ENCODE data around the gene ANKRD1. TPM values are rescaled to one million over a fixed set of nuclear protein-coding genes. Genes with fewer than 3 reads are reported as not detected.

ANKRD1 gene
- total and polyA plus RNA-seq, 2 donors (not counting 1 experiment from before 2014, with no cell fraction given): not detected

GRCh38 chr10:90930070-90930837 is 9.4 kb upstream of the ANKRD1 start:
- no peaks in the 10 kb centered on the region for H3K9me3 Mint-ChIP-seq (ENCODE audit: insufficient read depth)
- no peaks in the 10 kb centered on the region for H3K36me3 ChIP-seq (replicated peaks in 1 of 2; ENCODE audit: control extremely low read depth in 1 of 2, control insufficient read depth in 1 of 2, extremely low read depth in 1 of 2, insufficient read depth in 2 of 2, low read length in 1 of 2)
- H3K9me3 ChIP-seq (ENCODE audit: control extremely low read depth in 1 of 3, control insufficient read depth in 2 of 3, insufficient read depth in 1 of 3, low read length in 2 of 3): no peaks in the 10 kb centered on the region
- no peak overlapping the region for H3K4me3 ChIP-seq (ENCODE audit: control extremely low read depth in 1 of 5, extremely low read depth in 1 of 5, insufficient read depth in 1 of 5, low read depth in 2 of 5, low read length in 4 of 5)
- H3K27me3 ChIP-seq (replicated peaks in 1 of 4; ENCODE audit: control extremely low read depth in 1 of 4, control insufficient read depth in 3 of 4, insufficient read depth in 4 of 4, low read length in 3 of 4): no peaks in the 10 kb centered on the region
- no peak overlapping the region for H3K4me3 Mint-ChIP-seq
- ChIA-PET POLR2A (no interaction called here), CTCF (interaction anchor here (1.1 kb wide), 1 partner anchor 18 kb away, joined by 4 read pairs; no protein-coding TSS in a partner anchor)
- intact Hi-C loops (cut with micrococcal nuclease): no loop called here
- H4K20me1 ChIP-seq (ENCODE audit: control insufficient read depth, insufficient read depth, low read length, poor library complexity, severe bottlenecking): no peaks in the 10 kb centered on the region
- no peak for DNase-seq
- H3K27ac ChIP-seq (ENCODE audit: low read length in 2 of 2): no peak overlapping the region
- no peak for TF ChIP-seq EZH2 (IDR thresholded peaks at IDR 0.05; ENCODE audit: borderline replicate concordance, insufficient read depth, low read depth, low read length, poor library complexity, severe bottlenecking)
- TF ChIP-seq, protein P1, sequence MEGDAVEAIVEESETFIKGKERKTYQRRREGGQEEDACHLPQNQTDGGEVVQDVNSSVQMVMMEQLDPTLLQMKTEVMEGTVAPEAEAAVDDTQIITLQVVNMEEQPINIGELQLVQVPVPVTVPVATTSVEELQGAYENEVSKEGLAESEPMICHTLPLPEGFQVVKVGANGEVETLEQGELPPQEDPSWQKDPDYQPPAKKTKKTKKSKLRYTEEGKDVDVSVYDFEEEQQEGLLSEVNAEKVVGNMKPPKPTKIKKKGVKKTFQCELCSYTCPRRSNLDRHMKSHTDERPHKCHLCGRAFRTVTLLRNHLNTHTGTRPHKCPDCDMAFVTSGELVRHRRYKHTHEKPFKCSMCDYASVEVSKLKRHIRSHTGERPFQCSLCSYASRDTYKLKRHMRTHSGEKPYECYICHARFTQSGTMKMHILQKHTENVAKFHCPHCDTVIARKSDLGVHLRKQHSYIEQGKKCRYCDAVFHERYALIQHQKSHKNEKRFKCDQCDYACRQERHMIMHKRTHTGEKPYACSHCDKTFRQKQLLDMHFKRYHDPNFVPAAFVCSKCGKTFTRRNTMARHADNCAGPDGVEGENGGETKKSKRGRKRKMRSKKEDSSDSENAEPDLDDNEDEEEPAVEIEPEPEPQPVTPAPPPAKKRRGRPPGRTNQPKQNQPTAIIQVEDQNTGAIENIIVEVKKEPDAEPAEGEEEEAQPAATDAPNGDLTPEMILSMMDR (IDR thresholded peaks at IDR 0.05): no peak
- H3K4me1 ChIP-seq (ENCODE audit: control insufficient read depth in 2 of 2, insufficient read depth in 2 of 2, low read length in 2 of 2): no peaks in the 10 kb centered on the region
- no peaks in the 10 kb centered on the region for H3K4me1 Mint-ChIP-seq
- no peak overlapping the region for H3K4me2 ChIP-seq (replicated peaks; ENCODE audit: low read depth, low read length, poor library complexity, severe bottlenecking)
- no peak for ATAC-seq (ENCODE audit: low read depth)
- WGBS (ENCODE audit: insufficient coverage): 83% methylated on average over 2 of the region's 5 CpGs
- no peak overlapping the region for H3K9ac ChIP-seq (ENCODE audit: low read length)
- no peak overlapping the region for H2AFZ ChIP-seq (ENCODE audit: insufficient read depth, low read depth, low read length, poor library complexity, severe bottlenecking)
- no peaks in the 10 kb centered on the region for H3K27me3 Mint-ChIP-seq
- H3K79me2 ChIP-seq (ENCODE audit: control insufficient read depth, insufficient read depth, low read length): no peaks in the 10 kb centered on the region
- H3K27ac Mint-ChIP-seq: no peak overlapping the region

DNA sequence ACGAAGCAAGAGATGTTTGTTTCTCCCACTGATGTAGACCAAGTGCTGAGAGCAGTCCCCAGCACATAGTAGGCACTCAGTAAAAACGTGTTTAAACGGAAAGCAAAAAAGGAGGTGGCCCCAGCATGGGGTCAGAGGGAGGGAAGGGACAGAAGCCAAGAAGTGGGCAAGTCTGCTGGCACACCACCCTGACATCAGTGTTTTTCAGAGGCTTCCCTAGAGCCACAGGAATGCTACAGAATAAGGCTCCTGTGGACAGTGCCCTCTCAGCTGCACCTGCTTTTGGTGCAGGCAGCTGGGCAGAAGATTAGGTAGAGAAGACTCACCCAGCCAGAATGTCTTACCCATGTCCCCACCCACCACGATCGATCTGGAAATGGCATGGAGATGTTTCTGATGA is 8.3 kb upstream of the ANKRD1 start:
- intact Hi-C loops (cut with micrococcal nuclease): no loop called here
- H3K9me3 Mint-ChIP-seq (ENCODE audit: insufficient read depth): no peaks in the 10 kb centered on the region
- no peak for ATAC-seq (ENCODE audit: low read depth)

More for the DNA sequence above, 8.3 kb upstream of the ANKRD1 start:
- Histone ChIP-seq H3K27ac (ENCODE audit: low read length in 2 of 2) (no peak overlapping the region), H3K4me2 (replicated peaks; ENCODE audit: low read depth, low read length, poor library complexity, severe bottlenecking) (no peak overlapping the region), H3K27me3 (replicated peaks in 1 of 4; ENCODE audit: control extremely low read depth in 1 of 4, control insufficient read depth in 3 of 4, insufficient read depth in 4 of 4, low read length in 3 of 4) (no peaks in the 10 kb centered on the region), H3K79me2 (ENCODE audit: control insufficient read depth, insufficient read depth, low read length) (no peaks in the 10 kb centered on the region), H4K20me1 (ENCODE audit: control insufficient read depth, insufficient read depth, low read length, poor library complexity, severe bottlenecking) (no peaks in the 10 kb centered on the region), H3K36me3 (replicated peaks in 1 of 2; ENCODE audit: control extremely low read depth in 1 of 2, control insufficient read depth in 1 of 2, extremely low read depth in 1 of 2, insufficient read depth in 2 of 2, low read length in 1 of 2) (no peaks in the 10 kb centered on the region), H3K9me3 (ENCODE audit: control extremely low read depth in 1 of 3, control insufficient read depth in 2 of 3, insufficient read depth in 1 of 3, low read length in 2 of 3) (no peaks in the 10 kb centered on the region), H2AFZ (ENCODE audit: insufficient read depth, low read depth, low read length, poor library complexity, severe bottlenecking) (no peak overlapping the region), H3K9ac (ENCODE audit: low read length) (no peak overlapping the region), H3K4me1 (ENCODE audit: control insufficient read depth in 2 of 2, insufficient read depth in 2 of 2, low read length in 2 of 2) (no peaks in the 10 kb centered on the region), H3K4me3 (ENCODE audit: control extremely low read depth in 1 of 5, extremely low read depth in 1 of 5, insufficient read depth in 1 of 5, low read depth in 2 of 5, low read length in 4 of 5) (no peak overlapping the region)
- Mint-ChIP-seq H3K4me3 (no peak overlapping the region), H3K27me3 (no peaks in the 10 kb centered on the region), H3K27ac (no peak overlapping the region), H3K4me1 (no peaks in the 10 kb centered on the region)
- ChIA-PET CTCF (interaction anchor here (1.1 kb wide), 1 partner anchor 17 kb away, joined by 4 read pairs; no protein-coding TSS in a partner anchor), POLR2A (no interaction called here)
- TF ChIP-seq, protein P1 (IDR thresholded peaks at IDR 0.05): no peak
- no peak for TF ChIP-seq EZH2 (IDR thresholded peaks at IDR 0.05; ENCODE audit: borderline replicate concordance, insufficient read depth, low read depth, low read length, poor library complexity, severe bottlenecking)
- 89% methylated on average over 3 of the region's 5 CpGs for WGBS (ENCODE audit: insufficient coverage)
- no peak for DNase-seq

Measured in B cell (primary cell).